PFSK-1 (cell line): ENCODE measurements around the gene FER1L5.

ENCODE experiments used
- POLR2AphosphoS5 ChIP-seq: IDR thresholded peaks from 2 replicates; pipeline ENCODE4 v1.6.1; 2012; ENCODE audit warnings: low read depth, mild to moderate bottlenecking, control low read depth, low read length, moderate library complexity
- REST ChIP-seq, 2 experiments: IDR thresholded peaks; 2 replicates each; pipeline versions ENCODE4 v1.6.1 to v1.8.0; 2011 to 2012; ENCODE audit warnings: low read depth in 2 of 2, low read length in 2 of 2, control low read depth in 1 of 2, inconsistent platforms in 1 of 2, mild to moderate bottlenecking in 1 of 2, moderate library complexity in 1 of 2; ENCODE audit not compliant: insufficient read depth in 1 of 2
- SIN3A ChIP-seq: IDR thresholded peaks from 2 replicates; pipeline ENCODE4 v1.6.1; 2012; ENCODE audit warnings: mild to moderate bottlenecking, low read length, moderate library complexity, borderline replicate concordance; ENCODE audit not compliant: insufficient read depth
- TAF1 ChIP-seq: IDR thresholded peaks from 2 replicates; pipeline ENCODE4 v1.6.1; 2012; ENCODE audit warnings: low read length, control low read depth, borderline replicate concordance; ENCODE audit not compliant: insufficient read depth

GRCh38 chr2:96636551-96637171, 5.9 kb upstream of the FER1L5 start:
- TF ChIP-seq POLR2AphosphoS5: no peak
- TF ChIP-seq TAF1: no peak
- TF ChIP-seq REST (IDR thresholded peaks at IDR 0.05; ENCODE audit: insufficient read depth in 1 of 2, low read depth in 2 of 2, low read length in 2 of 2): no peak
- TF ChIP-seq SIN3A: no peak
